Kidney (tissue), 14 donors: ENCODE results near the gene MED16. TPM values are rescaled to one million over a fixed set of nuclear protein-coding genes. Genes with fewer than 3 reads are reported as not detected.

Source experiments
- DNase-seq, 5 donors: peaks; one replicate each; pipeline ENCODE4 v3.0.0-alpha.2; 2013 to 2020
- FAIRE-seq: peaks from 2 replicates; lab custom pipeline; 2012; peaks lifted over from hg19 to GRCh38; lab: Jason Lieb, UNC
- H3K27ac ChIP-seq, 2 donors: one replicate each; pipeline ENCODE4 v1.7.0; 2013; ENCODE audit warnings: low read depth in 2 of 2, low read length in 2 of 2, inconsistent platforms in 1 of 2
- H3K27me3 ChIP-seq: one replicate; pipeline ENCODE4 v1.7.1; 2013; ENCODE audit warnings: low read length, inconsistent platforms; ENCODE audit not compliant: control insufficient read depth, insufficient read depth
- H3K36me3 ChIP-seq, 3 donors: one replicate each; pipeline versions ENCODE4 v1.7.0 to v1.7.1; 2013; ENCODE audit warnings: low read length in 3 of 3, control low read depth in 1 of 3, inconsistent platforms in 1 of 3; ENCODE audit not compliant: insufficient read depth in 3 of 3, control insufficient read depth in 2 of 3
- H3K4me1 ChIP-seq, 3 donors: one replicate each; pipeline versions ENCODE4 v1.7.0 to v1.7.1; 2013; ENCODE audit warnings: low read length in 3 of 3, inconsistent platforms in 1 of 3, low read depth in 1 of 3; ENCODE audit not compliant: control insufficient read depth in 2 of 3, insufficient read depth in 2 of 3
- H3K4me3 ChIP-seq, 3 donors: one replicate each; pipeline versions ENCODE4 v1.7.0 to v1.8.1; 2013; ENCODE audit warnings: low read length in 3 of 3, control low read depth in 1 of 3, inconsistent platforms in 1 of 3
- H3K9ac ChIP-seq, 3 donors: one replicate each; pipeline versions ENCODE4 v1.7.0 to v1.7.1; 2013; ENCODE audit warnings: low read length in 3 of 3, control low read depth in 1 of 3, inconsistent platforms in 1 of 3
- H3K9me3 ChIP-seq, 3 donors: one replicate each; pipeline versions ENCODE4 v1.7.0 to v1.7.1; 2013; ENCODE audit warnings: low read length in 3 of 3, control low read depth in 1 of 3, inconsistent platforms in 1 of 3; ENCODE audit not compliant: control insufficient read depth in 2 of 3, insufficient read depth in 1 of 3
- CTCF ChIP-seq: IDR thresholded peaks from 3 replicates; pipeline ENCODE4 v1.5.1; 2012; ENCODE audit warnings: mild to moderate bottlenecking, moderate library complexity, borderline replicate concordance; ENCODE audit not compliant: insufficient read depth; ENCODE audit errors: extremely low read depth
- intact Hi-C: fragments of 100-400 bp; cut with DNase I; formaldehyde crosslinking; loops from one replicate; pipeline ENCODE4 v1.11.1; 2022
- polyA plus RNA-seq: library from polyadenylated mRNA; stranded (reverse); fragments of 350-450 nt; fragmentation: Illumina TruSeq; extraction: RNeasy Lipid Tissue Mini Kit (QIAGEN cat#74804); gene quantifications from one replicate; pipeline ENCODE4 v1.2.3, GENCODE V29; 2014; ENCODE audit warnings: low read depth, low replicate concordance; ENCODE audit not compliant: insufficient read depth
- total RNA-seq: library from RNA; stranded (reverse); fragmentation: NEBNext Ultra II Directional; extraction: Animal tissue kit (Norgen Biotek cat#: 25700); gene quantifications from one replicate; pipeline ENCODE4 v1.2.1, GENCODE V29; 2021
- donor health status: control.
- donor health status: control.
- donor health status: control.
- donor health status: control.
- donor health status: control.
- donor health status: DM: yes; HTN: yes; CAD: no.
- donor health status: Normal renal cell carcinoma (clear cell type).

The MED16 gene
- total and polyA plus RNA-seq, 2 donors from 2014 or later = 56.5 to 72.1 TPM

DNA sequence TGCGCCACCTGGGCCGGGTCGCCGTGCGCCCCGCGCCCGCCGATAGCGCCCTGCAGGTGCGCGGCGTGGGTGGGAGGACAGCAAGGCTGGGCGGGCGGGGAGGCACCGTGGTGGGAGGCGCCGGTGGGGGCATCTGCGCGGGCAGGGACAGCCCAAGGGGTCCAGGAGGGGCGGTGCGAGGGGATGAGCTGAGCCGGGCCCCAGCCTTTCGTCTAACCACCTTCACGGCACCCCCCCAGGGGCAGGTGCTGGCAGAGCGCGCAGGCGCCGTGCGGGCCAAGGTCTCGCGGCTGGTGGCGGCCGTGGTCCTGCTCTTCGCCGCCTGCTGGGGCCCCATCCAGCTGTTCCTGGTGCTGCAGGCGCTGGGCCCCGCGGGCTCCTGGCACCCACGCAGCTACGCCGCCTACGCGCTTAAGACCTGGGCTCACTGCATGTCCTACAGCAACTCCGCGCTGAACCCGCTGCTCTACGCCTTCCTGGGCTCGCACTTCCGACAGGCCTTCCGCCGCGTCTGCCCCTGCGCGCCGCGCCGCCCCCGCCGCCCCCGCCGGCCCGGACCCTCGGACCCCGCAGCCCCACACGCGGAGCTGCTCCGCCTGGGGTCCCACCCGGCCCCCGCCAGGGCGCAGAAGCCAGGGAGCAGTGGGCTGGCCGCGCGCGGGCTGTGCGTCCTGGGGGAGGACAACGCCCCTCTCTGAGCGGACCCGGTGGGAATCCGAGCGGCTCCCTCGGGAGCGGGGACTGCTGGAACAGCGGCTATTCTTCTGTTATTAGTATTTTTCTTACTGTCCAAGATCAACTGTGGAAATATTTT, 27.3 kb upstream of the MED16 start:
- no peak overlapping the region for H3K4me3 ChIP-seq
- no peak for TF ChIP-seq CTCF
- no peak for FAIRE-seq
- H3K36me3 ChIP-seq = no peaks in the 10 kb centered on the region
- peaks cover 0 to 14% (median 0%) of the 10 kb centered on the region in 3 donors for H3K4me1 ChIP-seq
- H3K9me3 ChIP-seq = no peaks in the 10 kb centered on the region
- no peak overlapping the region for H3K27ac ChIP-seq
- DNase-seq = peak in 1 of 5 donors; percentile 74
- intact Hi-C loops = no loop called here
- no peak overlapping the region for H3K9ac ChIP-seq
- H3K27me3 ChIP-seq = peaks cover 9% of the 10 kb centered on the region

DNA sequence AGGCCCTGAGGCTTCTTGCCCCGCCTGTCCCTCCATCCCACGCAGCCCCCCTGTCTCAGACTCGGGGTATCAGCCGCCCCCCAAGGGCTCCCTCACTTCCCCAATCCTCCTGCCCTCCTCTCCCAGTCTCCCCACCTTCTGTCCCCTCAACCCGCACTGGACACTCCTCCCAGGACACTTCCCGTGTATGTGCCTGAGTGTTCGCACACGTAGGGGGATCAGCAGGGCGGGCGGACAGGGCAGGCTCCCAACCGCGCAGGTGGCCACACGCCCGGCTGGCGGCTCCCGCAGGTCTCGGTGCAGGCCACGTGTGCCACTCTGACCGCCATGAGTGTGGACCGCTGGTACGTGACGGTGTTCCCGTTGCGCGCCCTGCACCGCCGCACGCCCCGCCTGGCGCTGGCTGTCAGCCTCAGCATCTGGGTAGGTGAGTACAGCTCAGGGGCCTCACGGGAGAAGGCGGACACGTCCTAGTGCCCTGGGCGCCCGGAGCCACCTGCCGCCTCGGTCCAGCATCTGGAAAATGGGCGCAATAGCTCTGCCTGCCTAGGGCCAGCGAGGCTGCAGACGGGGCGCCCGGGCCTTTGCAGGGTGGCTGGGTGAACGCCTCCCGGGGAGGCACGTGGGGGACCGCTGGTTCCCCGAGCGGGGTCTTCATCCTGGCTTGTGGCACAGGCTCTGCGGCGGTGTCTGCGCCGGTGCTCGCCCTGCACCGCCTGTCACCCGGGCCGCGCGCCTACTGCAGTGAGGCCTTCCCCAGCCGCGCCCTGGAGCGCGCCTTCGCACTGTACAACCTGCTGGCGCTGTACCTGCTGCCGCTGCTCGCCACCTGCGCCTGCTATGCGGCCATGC, 26.4 kb upstream of the MED16 start:
- Histone ChIP-seq H3K4me3 (no peak overlapping the region), H3K36me3 (no peaks in the 10 kb centered on the region), H3K27me3 (peaks cover 9% of the 10 kb centered on the region), H3K4me1 (peaks cover 0 to 11% (median 0%) of the 10 kb centered on the region in 3 donors), H3K9me3 (no peaks in the 10 kb centered on the region), H3K9ac (no peak overlapping the region), H3K27ac (no peak overlapping the region)
- FAIRE-seq (no peak), DNase-seq (peak in 4 of 5 donors; percentile 53 to 79 (median 57))
- TF ChIP-seq CTCF = no peak
- intact Hi-C loops = no loop called here

DNA sequence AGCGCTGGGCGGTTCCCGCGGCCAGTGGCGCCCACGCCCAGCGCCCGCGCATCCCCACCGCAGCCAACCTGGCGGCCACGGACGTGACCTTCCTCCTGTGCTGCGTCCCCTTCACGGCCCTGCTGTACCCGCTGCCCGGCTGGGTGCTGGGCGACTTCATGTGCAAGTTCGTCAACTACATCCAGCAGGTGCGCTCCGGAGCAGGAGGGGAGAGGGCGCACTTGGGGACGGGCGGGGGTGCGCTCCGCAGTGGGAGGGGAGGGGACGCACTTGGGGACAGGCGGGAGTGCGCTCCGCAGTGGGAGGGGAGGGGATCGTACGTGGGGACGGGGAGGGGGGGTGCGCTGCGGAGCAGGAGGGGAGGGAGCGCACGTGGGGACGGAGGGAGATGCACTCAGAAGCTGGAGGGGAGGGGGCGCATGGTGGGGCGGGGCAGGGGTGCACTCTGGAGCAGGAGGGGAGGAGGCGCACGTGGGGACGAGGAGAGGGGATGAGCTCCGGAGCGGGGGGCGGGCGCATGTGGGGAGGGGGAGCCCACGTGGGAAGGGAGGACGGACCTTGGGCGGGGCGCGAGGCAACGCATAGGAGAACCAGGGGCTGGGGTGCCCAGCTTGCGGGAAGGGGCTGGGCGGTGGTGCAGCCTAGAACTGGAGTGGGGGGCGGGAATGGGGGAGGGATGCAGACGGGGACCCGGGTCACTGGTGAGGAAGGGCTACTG, 25.7 kb upstream of the MED16 start:
- Histone ChIP-seq H3K9me3 (no peaks in the 10 kb centered on the region), H3K36me3 (no peaks in the 10 kb centered on the region), H3K4me3 (no peak overlapping the region), H3K27ac (no peak overlapping the region), H3K4me1 (peaks cover 0 to 11% (median 1%) of the 10 kb centered on the region in 3 donors), H3K9ac (no peak overlapping the region), H3K27me3 (peaks cover 9% of the 10 kb centered on the region)
- DNase-seq (peak in 1 of 5 donors; percentile 82), FAIRE-seq (no peak)
- intact Hi-C loops = no loop called here
- no peak for TF ChIP-seq CTCF
